H1 (cell line): ENCODE data around the gene CFLAR. TPM values are rescaled to one million over a fixed set of nuclear protein-coding genes. Genes with fewer than 3 reads are reported as not detected.

Experiments
- CTCF ChIA-PET: fragments of 300-600 bp; sonication (Branson Sonifier 250); formaldehyde crosslinking; loops from one replicate; lab custom pipeline; 2021; ENCODE audit not compliant: partially characterized antibody; lab: Charles Lee
- POLR2A ChIA-PET: fragments of 300-600 bp; sonication (Branson Sonifier 250); formaldehyde crosslinking; loops from one replicate; lab custom pipeline; 2021; ENCODE audit warnings: inconsistent platforms; ENCODE audit not compliant: partially characterized antibody; lab: Charles Lee
- DNase-seq, 2 experiments: peaks; one replicate each; pipeline versions ENCODE4 v3.0.0 to v3.0.0-alpha.2; 2010 to 2022; ENCODE audit warnings: low spot score in 2 of 2, low read depth in 1 of 2, mixed read lengths in 1 of 2
- FAIRE-seq: peaks from 2 replicates; lab custom pipeline; 2011; peaks lifted over from hg19 to GRCh38; lab: Jason Lieb, UNC
- H2AFZ ChIP-seq: 2 replicates; pipeline ENCODE4 v1.8.1; 2012; ENCODE audit warnings: low read length, inconsistent platforms
- H2AK5ac ChIP-seq: 2 replicates; pipeline ENCODE4 v1.6.1; 2013; ENCODE audit warnings: low read depth, low read length
- H2BK120ac ChIP-seq: replicated peaks from 2 replicates; pipeline ENCODE3; 2013; ENCODE audit warnings: low read depth, low read length, inconsistent platforms
- H2BK12ac ChIP-seq: 2 replicates; pipeline ENCODE4 v1.6.1; 2013; ENCODE audit warnings: low read depth, low read length
- H2BK15ac ChIP-seq: 2 replicates; pipeline ENCODE4 v1.6.1; 2013; ENCODE audit warnings: low read length
- H2BK20ac ChIP-seq: 2 replicates; pipeline ENCODE4 v1.6.1; 2013; ENCODE audit warnings: low read length
- H2BK5ac ChIP-seq: 2 replicates; pipeline ENCODE4 v1.6.1; 2013; ENCODE audit warnings: low read depth, low read length
- H3K14ac ChIP-seq: 2 replicates; pipeline ENCODE4 v1.6.1; 2013; ENCODE audit warnings: inconsistent platforms; ENCODE audit not compliant: insufficient read length
- H3K18ac ChIP-seq: 2 replicates; pipeline ENCODE4 v1.6.1; 2013; ENCODE audit warnings: low read length; ENCODE audit errors: extremely low read depth
- H3K23ac ChIP-seq: 2 replicates; pipeline ENCODE4 v1.6.1; 2013; ENCODE audit warnings: inconsistent platforms; ENCODE audit not compliant: insufficient read length
- H3K23me2 ChIP-seq: 2 replicates; pipeline ENCODE4 v1.6.1; 2013; ENCODE audit warnings: low read depth, low read length
- H3K27ac ChIP-seq: 2 replicates; pipeline ENCODE4 v1.6.1; 2011; ENCODE audit warnings: low read depth, low read length, inconsistent platforms
- H3K27me3 ChIP-seq, 4 experiments: replicated peaks in 1 of 4; 1 replicate in 1 of 4; 2 replicates in 3 of 4; pipeline versions ENCODE4 v1.6.1 to v1.8.1; 2011 to 2013; ENCODE audit warnings: low read length in 3 of 4, mild to moderate bottlenecking in 3 of 4, inconsistent platforms in 2 of 4, mixed read lengths in 2 of 4, moderate library complexity in 1 of 4; ENCODE audit not compliant: control insufficient read depth in 3 of 4, insufficient read depth in 3 of 4; ENCODE audit errors: extremely low read depth in 1 of 4
- H3K36me3 ChIP-seq, 4 experiments: 2 replicates each; pipeline versions ENCODE4 v1.6.1 to v1.8.1; 2011 to 2013; ENCODE audit warnings: mild to moderate bottlenecking in 4 of 4, low read length in 3 of 4, moderate library complexity in 2 of 4, control low read depth in 1 of 4, inconsistent platforms in 1 of 4; ENCODE audit not compliant: insufficient read depth in 4 of 4, control insufficient read depth in 2 of 4
- H3K4ac ChIP-seq: replicated peaks from 2 replicates; pipeline ENCODE3; 2013; ENCODE audit warnings: low read length, low read depth, mixed read lengths, inconsistent platforms; ENCODE audit not compliant: insufficient read length
- H3K4me1 ChIP-seq, 4 experiments: replicated peaks in 1 of 4; 1 replicate in 1 of 4; 2 replicates in 3 of 4; pipeline versions ENCODE4 v1.6.1 to v1.8.1; 2011 to 2013; ENCODE audit warnings: low read length in 3 of 4, inconsistent platforms in 2 of 4, mixed read lengths in 1 of 4; ENCODE audit not compliant: insufficient read depth in 4 of 4, control insufficient read depth in 3 of 4
- H3K4me2 ChIP-seq, 2 experiments: 2 replicates each; pipeline versions ENCODE4 v1.6.1 to v1.8.1; 2011 to 2013; ENCODE audit warnings: low read depth in 2 of 2, low read length in 2 of 2, control low read depth in 1 of 2, inconsistent platforms in 1 of 2, mild to moderate bottlenecking in 1 of 2; ENCODE audit not compliant: insufficient read depth in 1 of 2
- H3K4me3 ChIP-seq, 4 experiments: fragments of 200-600, 300-600 bp in 1 of 4; sonication (generic), shearing (Covaris generic), sonication (Bioruptor Twin) in 1 of 4; 2 replicates each; pipeline versions ENCODE4 v1.5.1 to v1.8.1; 2011 to 2016; ENCODE audit warnings: low read length in 4 of 4, low read depth in 3 of 4, control low read depth in 2 of 4, inconsistent platforms in 2 of 4, mild to moderate bottlenecking in 2 of 4, mixed read lengths in 1 of 4, moderate library complexity in 1 of 4; ENCODE audit not compliant: insufficient read depth in 2 of 4; ENCODE audit errors: extremely low read depth in 1 of 4
- H3K56ac ChIP-seq: replicated peaks from 2 replicates; pipeline ENCODE3; 2013; ENCODE audit warnings: low read depth, mild to moderate bottlenecking, mixed read lengths, low read length, inconsistent platforms; ENCODE audit not compliant: insufficient read length
- H3K79me1 ChIP-seq: 2 replicates; pipeline ENCODE4 v1.6.1; 2013; ENCODE audit warnings: low read depth, low read length, control low read depth
- H3K79me2 ChIP-seq, 2 experiments: 2 replicates each; pipeline versions ENCODE4 v1.6.1 to v1.8.1; 2012 to 2013; ENCODE audit warnings: low read length in 2 of 2, mild to moderate bottlenecking in 2 of 2, inconsistent platforms in 1 of 2; ENCODE audit not compliant: insufficient read depth in 2 of 2, control insufficient read depth in 1 of 2
- H3K9ac ChIP-seq, 4 experiments: replicated peaks in 1 of 4; 1 replicate in 1 of 4; 2 replicates in 3 of 4; pipeline versions ENCODE4 v1.6.1 to v1.8.1; 2011 to 2013; ENCODE audit warnings: low read depth in 3 of 4, low read length in 3 of 4, control low read depth in 2 of 4, mild to moderate bottlenecking in 2 of 4, moderate library complexity in 2 of 4, inconsistent platforms in 1 of 4; ENCODE audit errors: extremely low read depth in 1 of 4
- H3K9me3 ChIP-seq, 2 experiments: 2 replicates each; pipeline versions ENCODE4 v1.6.1 to v1.8.1; 2012 to 2013; ENCODE audit warnings: mild to moderate bottlenecking in 2 of 2, moderate library complexity in 2 of 2, control low read depth in 1 of 2, inconsistent platforms in 1 of 2, low read depth in 1 of 2, low read length in 1 of 2, mixed read lengths in 1 of 2; ENCODE audit not compliant: insufficient read depth in 2 of 2
- H4K20me1 ChIP-seq, 2 experiments: replicated peaks in 1 of 2; 2 replicates each; pipeline versions ENCODE3 to v1.8.1; 2011 to 2013; ENCODE audit warnings: inconsistent platforms in 2 of 2, low read length in 2 of 2, mild to moderate bottlenecking in 1 of 2; ENCODE audit not compliant: insufficient read depth in 2 of 2, control insufficient read depth in 1 of 2
- H4K5ac ChIP-seq: 2 replicates; pipeline ENCODE4 v1.6.1; 2013; ENCODE audit warnings: low read length, low read depth, mixed read lengths, inconsistent platforms; ENCODE audit not compliant: insufficient read length
- H4K8ac ChIP-seq: 2 replicates; pipeline ENCODE4 v1.8.0; 2013; ENCODE audit warnings: mild to moderate bottlenecking, moderate library complexity, low read length, inconsistent platforms; ENCODE audit not compliant: insufficient read depth; ENCODE audit errors: extremely low read depth
- H4K91ac ChIP-seq: replicated peaks from 2 replicates; pipeline ENCODE3; 2013; ENCODE audit warnings: low read length, mixed read lengths, inconsistent platforms; ENCODE audit not compliant: insufficient read length
- CBX8 ChIP-seq: fragments of 300-800, 300-1000 bp; sonication (generic); IDR thresholded peaks from 2 replicates; pipeline ENCODE4 v1.7.1; 2016; ENCODE audit warnings: low read depth, low read length, borderline replicate concordance
- CHD1 ChIP-seq: IDR thresholded peaks from 2 replicates; pipeline ENCODE4 v1.6.1; 2012; ENCODE audit warnings: low read depth, low read length, improper control_type of control experiment
- WGBS, 2 experiments: shearing (Covaris generic) in 1 of 2; methylation state at CpG; one replicate each; pipeline versions ENCODE4 v1.1.6 to v1.1.7; 2013 to 2015; ENCODE audit warnings: low lambda C conversion rate in 2 of 2, mixed read lengths in 2 of 2, inconsistent platforms in 1 of 2, low coverage in 1 of 2, missing lambda C conversion rate in 1 of 2; ENCODE audit not compliant: insufficient replicate concordance in 2 of 2, insufficient coverage in 1 of 2, insufficient read length in 1 of 2; ENCODE audit errors: extremely low coverage in 1 of 2, missing lambda C conversion rate in 1 of 2; 5-methylcytosine and 5-hydroxymethylcytosine counted together
- polyA plus RNA-seq, 7 experiments: library from polyadenylated mRNA; depleted of rRNA in 3 of 7; stranded (reverse) in 5 of 7; unstranded in 2 of 7; fragments of >200 nt in 5 of 7; fragments of 200-250 nt in 2 of 7; gene quantifications; 1 replicate in 5 of 7; 2 replicates in 1 of 7; 4 replicates in 1 of 7; pipeline versions ENCODE4 v1.2.1 to v1.2.3, GENCODE V29; 2011 to 2013; ENCODE audit warnings: missing spikeins in 2 of 7, mixed read lengths in 2 of 7
- total RNA-seq: library from RNA; stranded (reverse); fragmentation: NEBNext Ultra II Directional; extraction: Animal tissue kit (Norgen Biotek cat#: 25700); gene quantifications from 2 replicates; pipeline ENCODE4 v1.2.1, GENCODE V29; 2021

Gene CFLAR
- total and polyA plus RNA-seq, 2 of the 8 experiments (the other 6 are each of a cell fraction or from before 2014, with no cell fraction given): 1.1 to 3.9 TPM

DNA sequence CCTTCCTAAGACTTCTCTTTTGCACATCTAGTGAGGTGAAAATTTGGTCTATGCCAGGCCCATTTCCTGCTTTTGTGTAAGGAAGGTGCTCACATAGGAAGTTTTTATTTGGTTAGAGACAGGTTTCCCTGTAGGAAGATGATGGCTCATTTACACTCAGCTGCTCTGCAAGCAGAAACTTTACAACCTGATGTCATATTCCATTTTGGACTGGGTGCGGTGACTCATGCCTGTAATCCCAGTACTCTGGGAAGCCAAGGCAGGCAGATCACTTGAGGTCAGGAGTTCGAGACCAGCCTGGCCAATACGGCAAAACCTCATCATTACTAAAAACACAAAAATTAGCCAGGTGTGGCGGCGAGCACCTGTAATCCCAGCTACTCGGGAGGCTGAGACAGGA, 102.8 kb downstream of the CFLAR start:
- Histone ChIP-seq H4K5ac (no peak overlapping the region), H3K36me3 (no peaks in the 10 kb centered on the region), H3K18ac (no peak overlapping the region), H3K14ac (no peak overlapping the region), H3K4ac (no peak overlapping the region), H3K9me3 (no peaks in the 10 kb centered on the region; a peak in 1 of 4 replicates), H3K56ac (no peak overlapping the region), H2BK120ac (no peak overlapping the region), H2BK20ac (no peak overlapping the region), H3K27ac (no peak overlapping the region; the same call in 1 of the 2 replicates), H4K20me1 (no peaks in the 10 kb centered on the region), H3K4me2 (no peak overlapping the region), H3K23me2 (no peaks in the 10 kb centered on the region), H4K91ac (no peak overlapping the region), H2BK15ac (no peak overlapping the region), H3K4me3 (no peak overlapping the region), H3K79me2 (no peaks in the 10 kb centered on the region), H2BK5ac (no peak overlapping the region), H3K79me1 (no peaks in the 10 kb centered on the region), H4K8ac (no peak overlapping the region), H3K23ac (no peak overlapping the region), H2AK5ac (no peak overlapping the region), H3K4me1 (peaks cover 5 to 23% (median 13%) of the 10 kb centered on the region in 4 experiments; a peak in 6 of 7 replicates), H3K9ac (no peak overlapping the region), H2BK12ac (peak overlapping the region; percentile 65; the same call in 1 of the 2 replicates), H3K27me3 (no peaks in the 10 kb centered on the region), H2AFZ (no peak overlapping the region)
- FAIRE-seq (no peak), DNase-seq (no peak)
- no peak for TF ChIP-seq CBX8
- no peak for TF ChIP-seq CHD1
- ChIA-PET CTCF (interaction anchor here (0.6 to 1.3 kb wide), 7 partner anchors 13 to 256 kb away, joined by 3 to 4 read pairs (median 3); partner anchors contain the start of gene CASP10), POLR2A (interaction anchor here (1.2 kb wide), 1 partner anchor 102 kb away, joined by 4 read pairs; no protein-coding TSS in a partner anchor)
- WGBS, 2 experiments: 95% methylated on average over 6 of the region's 6 CpGs; no CpG with 5 or more reads in 1 of the 2 experiments
